Liver (tissue), 9 donors: ENCODE measurements around the gene SRPK1. TPM values are rescaled to one million over a fixed set of nuclear protein-coding genes. Genes with fewer than 3 reads are reported as not detected.

Experiments used
- DNase-seq: peaks from one replicate; pipeline ENCODE4 v3.0.0-alpha.2; 2017; ENCODE audit warnings: low spot score
- H3K27ac ChIP-seq, 2 donors: one replicate each; pipeline ENCODE4 v1.7.0; 2013; ENCODE audit warnings: inconsistent platforms in 2 of 2, low read length in 2 of 2, control low read depth in 1 of 2, low read depth in 1 of 2, mild to moderate bottlenecking in 1 of 2
- H3K27me3 ChIP-seq, 4 donors: one replicate each; pipeline versions ENCODE4 v1.6.1 to v1.7.0; 2013; ENCODE audit warnings: low read length in 3 of 4, inconsistent platforms in 1 of 4, mild to moderate bottlenecking in 1 of 4, moderate library complexity in 1 of 4; ENCODE audit not compliant: control insufficient read depth in 4 of 4, insufficient read depth in 4 of 4
- H3K36me3 ChIP-seq, 4 donors: one replicate each; pipeline versions ENCODE4 v1.6.1 to v1.7.0; 2013; ENCODE audit warnings: low read length in 3 of 4, mild to moderate bottlenecking in 3 of 4, low read depth in 1 of 4, moderate library complexity in 1 of 4; ENCODE audit not compliant: control insufficient read depth in 4 of 4, insufficient read depth in 3 of 4
- H3K4me1 ChIP-seq, 4 donors: one replicate each; pipeline versions ENCODE4 v1.6.1 to v1.7.0; 2013; ENCODE audit warnings: low read length in 3 of 4, mild to moderate bottlenecking in 3 of 4, moderate library complexity in 1 of 4; ENCODE audit not compliant: control insufficient read depth in 4 of 4, insufficient read depth in 4 of 4
- H3K4me3 ChIP-seq, 3 donors: one replicate each; pipeline versions ENCODE4 v1.6.1 to v1.7.0; 2013; ENCODE audit warnings: low read length in 3 of 3, control low read depth in 1 of 3, low read depth in 1 of 3, mild to moderate bottlenecking in 1 of 3
- H3K9ac ChIP-seq, 2 donors: one replicate each; pipeline ENCODE4 v1.7.0; 2013; ENCODE audit warnings: low read length in 2 of 2, mild to moderate bottlenecking in 2 of 2, moderate library complexity in 2 of 2, control low read depth in 1 of 2, low read depth in 1 of 2
- H3K9me3 ChIP-seq, 4 donors: one replicate each; pipeline versions ENCODE4 v1.6.1 to v1.7.0; 2013; ENCODE audit warnings: low read length in 3 of 4; ENCODE audit not compliant: control insufficient read depth in 4 of 4
- EGR1 ChIP-seq, 2 donors: IDR thresholded peaks; 2 replicates each; pipeline ENCODE4 v1.6.1; 2016 to 2018; ENCODE audit warnings: antibody characterized with exemption in 2 of 2, low read depth in 2 of 2
- FOXA2 ChIP-seq: IDR thresholded peaks from 2 replicates; pipeline ENCODE4 v1.6.1; 2016; ENCODE audit warnings: antibody characterized with exemption
- GABPA ChIP-seq, 2 donors: IDR thresholded peaks in 1 of 2; conservative IDR thresholded peaks in 1 of 2; 2 replicates each; pipeline ENCODE4 v1.6.1; 2016; ENCODE audit warnings: antibody characterized with exemption in 2 of 2, mild to moderate bottlenecking in 1 of 2, moderate library complexity in 1 of 2
- HNF4G ChIP-seq: IDR thresholded peaks from 2 replicates; pipeline ENCODE4 v1.6.1; 2016; ENCODE audit warnings: antibody characterized with exemption
- MAX ChIP-seq: IDR thresholded peaks from 2 replicates; pipeline ENCODE4 v1.6.1; 2016; ENCODE audit warnings: antibody characterized with exemption
- NR2F2 ChIP-seq: IDR thresholded peaks from 2 replicates; pipeline ENCODE4 v1.6.1; 2016; ENCODE audit warnings: antibody characterized with exemption
- RAD21 ChIP-seq, 2 donors: IDR thresholded peaks; 2 replicates each; pipeline ENCODE4 v1.6.1; 2016; ENCODE audit warnings: antibody characterized with exemption in 2 of 2, mild to moderate bottlenecking in 2 of 2
- REST ChIP-seq: IDR thresholded peaks from 2 replicates; pipeline ENCODE4 v1.6.1; 2016; ENCODE audit warnings: antibody characterized with exemption, mild to moderate bottlenecking
- RXRA ChIP-seq, 2 donors: IDR thresholded peaks; 2 replicates each; pipeline ENCODE4 v1.6.1; 2017 to 2018; ENCODE audit warnings: antibody characterized with exemption in 2 of 2, mild to moderate bottlenecking in 1 of 2
- SP1 ChIP-seq: IDR thresholded peaks from 2 replicates; pipeline ENCODE4 v1.6.1; 2018; ENCODE audit warnings: antibody characterized with exemption, mild to moderate bottlenecking
- TAF1 ChIP-seq: conservative IDR thresholded peaks from 2 replicates; pipeline ENCODE4 v1.6.1; 2016; ENCODE audit warnings: antibody characterized with exemption, mild to moderate bottlenecking
- YY1 ChIP-seq: IDR thresholded peaks from 2 replicates; pipeline ENCODE4 v1.6.1; 2016; ENCODE audit warnings: antibody characterized with exemption, mild to moderate bottlenecking
- ZBTB33 ChIP-seq: IDR thresholded peaks from 2 replicates; pipeline ENCODE4 v1.6.1; 2016; ENCODE audit warnings: antibody characterized with exemption
- WGBS: extraction: QIAGEN DNeasy Blood & Tissue Kit; methylation state at CpG from one replicate; pipeline ENCODE4 v1.1.7; 2013; 5-methylcytosine and 5-hydroxymethylcytosine counted together
- polyA plus RNA-seq, 2 donors: library from polyadenylated mRNA; stranded (reverse) in 1 of 2; unstranded in 1 of 2; fragments of 200-250 nt in 1 of 2; fragments of >200 nt in 1 of 2; fragmentation: Nextera tagmentation in 1 of 2; extraction: Ambion mirVana in 1 of 2; gene quantifications; one replicate each; pipeline versions ENCODE4 v1.2.1 to v1.2.3, GENCODE V29; 2013 to 2015
- total RNA-seq, 2 donors: library from RNA; depleted of rRNA; stranded (reverse); fragments of >200 nt; gene quantifications; one replicate each; pipeline ENCODE4 v1.2.3, GENCODE V29; 2014
- donor health status: healthy.
- donor health status: healthy.
- donor health status: healthy.
- donor health status: healthy.
- donor health status: healthy.

The SRPK1 gene
- total and polyA plus RNA-seq, 4 donors = 11.9 to 41.2 (median 32.9) TPM

- no peaks in the 10 kb centered on the region for H3K27me3 ChIP-seq
- H3K27ac ChIP-seq = no peak overlapping the region
- H3K9me3 ChIP-seq = no peaks in the 10 kb centered on the region
- 98% methylated on average over 6 of the region's 6 CpGs for WGBS
- no peak for TF ChIP-seq HNF4G
- TF ChIP-seq NR2F2 = no peak
- no peak for TF ChIP-seq SP1
- no peak for TF ChIP-seq EGR1 (IDR thresholded peaks at IDR 0.05; ENCODE audit: low read depth in 2 of 2)
- no peak for TF ChIP-seq REST
- TF ChIP-seq TAF1 = no peak
- TF ChIP-seq RAD21 (IDR thresholded peaks at IDR 0.05) = no peak
- TF ChIP-seq MAX = no peak
- DNase-seq = no peak
- H3K4me3 ChIP-seq = no peak overlapping the region
- H3K4me1 ChIP-seq = peaks cover 0 to 2% (median 0%) of the 10 kb centered on the region in 4 donors
- H3K36me3 ChIP-seq = peaks cover 0 to 3% (median 2%) of the 10 kb centered on the region in 4 donors
- no peak overlapping the region for H3K9ac ChIP-seq
Measured at GRCh38 chr6:35893246-35893645, 27.7 kb downstream of the SRPK1 start.

GRCh38 chr6:35892482-35892881 is 28.4 kb downstream of the SRPK1 start:
- Histone ChIP-seq H3K4me3 (no peak overlapping the region), H3K27ac (no peak overlapping the region), H3K36me3 (peaks cover 0 to 5% (median 3%) of the 10 kb centered on the region in 4 donors), H3K9me3 (no peaks in the 10 kb centered on the region), H3K9ac (no peak overlapping the region), H3K27me3 (no peaks in the 10 kb centered on the region), H3K4me1 (peaks cover 0 to 2% (median 0%) of the 10 kb centered on the region in 4 donors)
- no peak for DNase-seq
- 88% methylated on average over 5 of the region's 5 CpGs for WGBS
- TF ChIP-seq ZBTB33 (no peak), MAX (no peak), SP1 (no peak), RXRA (IDR thresholded peaks at IDR 0.05) (no peak), YY1 (no peak), TAF1 (no peak), RAD21 (IDR thresholded peaks at IDR 0.05) (no peak), HNF4G (no peak), FOXA2 (no peak), NR2F2 (no peak), EGR1 (IDR thresholded peaks at IDR 0.05; ENCODE audit: low read depth in 2 of 2) (no peak)

GRCh38 chr6:35879151-35879550 is 41.7 kb downstream of the SRPK1 start:
- no peaks in the 10 kb centered on the region for H3K4me1 ChIP-seq
- no peak overlapping the region for H3K9ac ChIP-seq
- DNase-seq = no peak
- TF ChIP-seq TAF1 (no peak), GABPA (IDR thresholded peaks at IDR 0.05 in 1 of 2, conservative IDR thresholded peaks at IDR 0.05 in 1 of 2) (no peak)
- H3K36me3 ChIP-seq = peaks cover 0 to 7% (median 2%) of the 10 kb centered on the region in 4 donors
- 97% methylated on average over 5 of the region's 5 CpGs for WGBS
- no peaks in the 10 kb centered on the region for H3K27me3 ChIP-seq
- no peak overlapping the region for H3K27ac ChIP-seq
- no peak overlapping the region for H3K4me3 ChIP-seq
- peaks cover 0 to 2% (median under 1%) of the 10 kb centered on the region in 4 donors for H3K9me3 ChIP-seq
